Measurements from ENCODE around the gene PAIP2. TPM values are rescaled to one million over a fixed set of nuclear protein-coding genes. Genes with fewer than 3 reads are reported as not detected.

PAIP2 gene
- total RNA-seq, 1 donor from 2014 or later = 71.5 TPM

DNA sequence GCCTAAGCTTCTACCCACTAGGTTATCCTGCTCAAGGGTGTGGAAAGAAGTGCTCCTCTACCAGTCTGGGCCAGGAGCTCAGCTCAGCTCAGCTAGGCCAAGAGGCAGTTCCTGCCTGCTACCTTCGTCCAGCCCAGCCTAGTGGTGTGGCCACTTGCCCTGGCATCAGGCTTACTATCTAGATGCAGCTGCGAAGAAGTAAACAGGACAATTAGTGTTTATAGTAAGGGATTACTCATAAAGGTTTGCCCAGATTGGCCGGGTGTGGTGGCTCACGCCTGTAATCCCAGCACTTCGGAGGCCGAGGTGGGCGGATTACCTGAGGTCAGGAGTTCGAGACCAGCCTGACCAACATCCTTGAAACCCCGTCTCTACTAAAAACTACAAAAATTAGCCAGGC is 75.0 kb downstream of the PAIP2 start:
- H3K36me3 Mint-ChIP-seq (ENCODE audit: low read depth, unreplicated experiment) = peaks cover 48% of the 10 kb centered on the region
- peaks cover 19% of the 10 kb centered on the region for H3K4me1 Mint-ChIP-seq (ENCODE audit: unreplicated experiment)

GRCh38 chr5:139417214-139417613 is 75.6 kb downstream of the PAIP2 start:
- Mint-ChIP-seq H3K4me3 (ENCODE audit: unreplicated experiment) (no peak overlapping the region), H3K27ac (ENCODE audit: unreplicated experiment) (no peak overlapping the region), H3K9me3 (ENCODE audit: unreplicated experiment) (no peaks in the 10 kb centered on the region), H3K4me1 (ENCODE audit: unreplicated experiment) (peaks cover 22% of the 10 kb centered on the region), H3K27me3 (ENCODE audit: unreplicated experiment) (no peaks in the 10 kb centered on the region), H3K36me3 (ENCODE audit: low read depth, unreplicated experiment) (peaks cover 43% of the 10 kb centered on the region)
- TF ChIP-seq CTCF (IDR thresholded peaks at IDR 0.05; ENCODE audit: unreplicated experiment) = no peak
- DNase-seq (ENCODE audit: low spot score) = no peak

More for the DNA sequence above, 75.0 kb downstream of the PAIP2 start:
- no peak overlapping the region for H3K27ac Mint-ChIP-seq (ENCODE audit: unreplicated experiment)
- H3K9me3 Mint-ChIP-seq (ENCODE audit: unreplicated experiment) = no peaks in the 10 kb centered on the region
- no peak for DNase-seq (ENCODE audit: low spot score)
- no peak overlapping the region for H3K4me3 Mint-ChIP-seq (ENCODE audit: unreplicated experiment)
- no peak for TF ChIP-seq CTCF (IDR thresholded peaks at IDR 0.05; ENCODE audit: unreplicated experiment)
- no peaks in the 10 kb centered on the region for H3K27me3 Mint-ChIP-seq (ENCODE audit: unreplicated experiment)

- Mint-ChIP-seq H3K4me3 (ENCODE audit: unreplicated experiment) (peak overlapping the region; percentile 19), H3K36me3 (ENCODE audit: low read depth, unreplicated experiment) (peaks cover 34% of the 10 kb centered on the region), H3K9me3 (ENCODE audit: unreplicated experiment) (no peaks in the 10 kb centered on the region), H3K4me1 (ENCODE audit: unreplicated experiment) (peaks cover 32% of the 10 kb centered on the region), H3K27ac (ENCODE audit: unreplicated experiment) (peak overlapping the region; percentile 25), H3K27me3 (ENCODE audit: unreplicated experiment) (no peaks in the 10 kb centered on the region)
- no peak for TF ChIP-seq CTCF (IDR thresholded peaks at IDR 0.05; ENCODE audit: unreplicated experiment)
- no peak for DNase-seq (ENCODE audit: low spot score)
Measured at GRCh38 chr5:139418793-139419192, 77.1 kb downstream of the PAIP2 start.

Other genes starting within 250 kb of the PAIP2 start
- gene SIL1, start 143.5 kb upstream of the PAIP2 start, total RNA-seq (ENCODE audit: unreplicated experiment) = 35.6 TPM
- 235 TPM for gene MATR3, start 48.1 kb upstream of the PAIP2 start, total RNA-seq (ENCODE audit: unreplicated experiment)
- gene SLC23A1, start 41.4 kb downstream of the PAIP2 start, total RNA-seq (ENCODE audit: unreplicated experiment) = not detected
- gene MZB1, start 48.1 kb downstream of the PAIP2 start, total RNA-seq (ENCODE audit: unreplicated experiment) = 0.38 TPM
- 7.3 TPM for gene PROB1, start 53.2 kb downstream of the PAIP2 start, total RNA-seq (ENCODE audit: unreplicated experiment)
- gene SPATA24, start 62.2 kb downstream of the PAIP2 start, total RNA-seq (ENCODE audit: unreplicated experiment) = 7.6 TPM
- 69.6 TPM for gene DNAJC18, start 97.7 kb downstream of the PAIP2 start, total RNA-seq (ENCODE audit: unreplicated experiment)
- 565 TPM for gene ECSCR, start 120.9 kb downstream of the PAIP2 start, total RNA-seq (ENCODE audit: unreplicated experiment)
- not detected for gene SMIM33, start 129.2 kb downstream of the PAIP2 start, total RNA-seq (ENCODE audit: unreplicated experiment)
- 69.1 TPM for gene STING1, start 140.9 kb downstream of the PAIP2 start, total RNA-seq (ENCODE audit: unreplicated experiment)
- 214 TPM for gene UBE2D2, start 219.5 kb downstream of the PAIP2 start, total RNA-seq (ENCODE audit: unreplicated experiment)

All from endothelial cell (in vitro differentiated cells).